GM21515 (cell line): Measurements from ENCODE around the gene TMEM130.
A peak's percentile ranks its signal among the peaks of the same experiment; 100 is the strongest.
"Not testable (repeated sequence)": the region's sequence is repeated elsewhere in the genome, so short reads cannot be mapped to it uniquely, and the experiment has no call there.

ENCODE experiments used
- ATAC-seq: cut with Tn5 transposase; IDR thresholded peaks from one replicate; pipeline ENCODE4 v1.9.1; 2021; ENCODE audit not compliant: unreplicated experiment

Gene TMEM130

GRCh38 chr7:98877692-98878364, 8.0 kb upstream of the TMEM130 start:
- no peak for ATAC-seq

- ATAC-seq, result no peak
Observed at GRCh38 chr7:98877146-98877545, 7.3 kb upstream of the TMEM130 start.

- ATAC-seq, result no peak
Observed at GRCh38 chr7:98875501-98875900, 5.7 kb upstream of the TMEM130 start.

- ATAC-seq, result no peak
Observed at GRCh38 chr7:98874942-98875341, 5.1 kb upstream of the TMEM130 start.

GRCh38 chr7:98873610-98874009, 3.8 kb upstream of the TMEM130 start:
- not testable (repeated sequence) for ATAC-seq

GRCh38 chr7:98872328-98872924, 2.6 kb upstream of the TMEM130 start:
- no peak for ATAC-seq

- no peak for ATAC-seq
Observed at GRCh38 chr7:98870807-98871491, 1.1 kb upstream of the TMEM130 start.

GRCh38 chr7:98870121-98870651, 372 bp upstream of the TMEM130 start:
- ATAC-seq, result peak; percentile 61

GRCh38 chr7:98869027-98869596, 702 bp downstream of the TMEM130 start:
- no peak for ATAC-seq

- no peak for ATAC-seq
Observed at GRCh38 chr7:98868450-98868849, 1.4 kb downstream of the TMEM130 start.

- ATAC-seq, result no peak
Observed at GRCh38 chr7:98866765-98867164, 3.0 kb downstream of the TMEM130 start.

- ATAC-seq, result no peak
Observed at GRCh38 chr7:98866351-98866750, 3.5 kb downstream of the TMEM130 start.

GRCh38 chr7:98864731-98865453, 4.9 kb downstream of the TMEM130 start:
- ATAC-seq, result no peak

GRCh38 chr7:98863601-98864000, 6.2 kb downstream of the TMEM130 start:
- no peak for ATAC-seq

- ATAC-seq, result no peak
Observed at GRCh38 chr7:98862716-98863420, 6.9 kb downstream of the TMEM130 start.

GRCh38 chr7:98862203-98862602, 7.6 kb downstream of the TMEM130 start:
- no peak for ATAC-seq

GRCh38 chr7:98860071-98860470, 9.7 kb downstream of the TMEM130 start:
- no peak for ATAC-seq

GRCh38 chr7:98855610-98856422, 14.0 kb downstream of the TMEM130 start:
- no peak for ATAC-seq

- no peak for ATAC-seq
Observed at GRCh38 chr7:98852826-98853225, 17.0 kb downstream of the TMEM130 start.

- ATAC-seq, result no peak
Observed at GRCh38 chr7:98848918-98849317, 20.9 kb downstream of the TMEM130 start.
